K562 (cell line): ENCODE data around the gene MYMX. TPM values are rescaled to one million over a fixed set of nuclear protein-coding genes. Genes with fewer than 3 reads are reported as not detected.

Experiments
- ADNP ChIP-seq: fragments of 200-800 bp; sonication (Bioruptor generic); IDR thresholded peaks from 2 replicates; pipeline ENCODE4 v1.6.1; 2016; ENCODE audit warnings: missing genetic modification characterization, missing compliant biosample characterization
- CBX2 ChIP-seq: fragments of 200-600 bp; sonication (generic); IDR thresholded peaks from one replicate; pipeline ENCODE4 v1.6.1; 2012; ENCODE audit warnings: mild to moderate bottlenecking, low read length, inconsistent platforms; ENCODE audit not compliant: insufficient read depth, poor library complexity, severe bottlenecking
- CBX3 ChIP-seq, 2 experiments: IDR thresholded peaks; 1 replicate in 1 of 2; 2 replicates in 1 of 2; pipeline ENCODE4 v1.6.1; 2012; ENCODE audit warnings: inconsistent platforms in 2 of 2, low read length in 2 of 2, borderline replicate concordance in 1 of 2, control low read depth in 1 of 2
- CBX8 ChIP-seq: fragments of 200-600 bp; sonication (generic); IDR thresholded peaks from 2 replicates; pipeline ENCODE4 v1.6.1; 2012; ENCODE audit warnings: borderline replicate concordance, mixed run types, low read depth, mild to moderate bottlenecking, moderate library complexity, mixed read lengths, low read length, control low read depth, inconsistent platforms; ENCODE audit not compliant: poor library complexity, severe bottlenecking; ENCODE audit errors: extremely low read depth
- FOS ChIP-seq: IDR thresholded peaks from 3 replicates; pipeline ENCODE4 v1.6.1; 2011; ENCODE audit not compliant: insufficient read length; ENCODE audit errors: extremely low read depth
- GATAD2B ChIP-seq: fragments of 450-650 bp; IDR thresholded peaks from 2 replicates; pipeline ENCODE4 v1.6.1; 2017; ENCODE audit warnings: mild to moderate bottlenecking, borderline replicate concordance
- RAD21 ChIP-seq, 2 experiments: fragments of 250-450 bp in 1 of 2; fragments of 450-650 bp in 1 of 2; sonication (Bioruptor Pico) in 1 of 2; formaldehyde crosslinking in 1 of 2; IDR thresholded peaks in 1 of 2; conservative IDR thresholded peaks in 1 of 2; 2 replicates each; pipeline versions ENCODE4 v1.4.0 to v1.8.0; 2020 to 2022; ENCODE audit warnings: mild to moderate bottlenecking in 2 of 2, moderate library complexity in 1 of 2
- ZC3H8 ChIP-seq: fragments of 450-650 bp; IDR thresholded peaks from 2 replicates; pipeline ENCODE4 v1.6.1; 2017
- ZNF444 ChIP-seq: fragments of 250-450 bp; sonication (Bioruptor Pico); IDR thresholded peaks from 2 replicates; pipeline ENCODE4 v1.4.0; 2020; ENCODE audit warnings: mild to moderate bottlenecking, moderate library complexity
- ZNF449 ChIP-seq: fragments of 250-450 bp; sonication (Bioruptor Pico); IDR thresholded peaks from 2 replicates; pipeline ENCODE4 v1.8.0; 2022; ENCODE audit warnings: moderate library complexity, mild to moderate bottlenecking, inconsistent platforms
- ZNF668 ChIP-seq: fragments of 250-450 bp; sonication (Bioruptor Pico); IDR thresholded peaks from 2 replicates; pipeline ENCODE4 v1.8.0; 2022; ENCODE audit warnings: mild to moderate bottlenecking, inconsistent platforms
- ZNF76 ChIP-seq: fragments of 250-450 bp; sonication (Bioruptor Pico); IDR thresholded peaks from 2 replicates; pipeline ENCODE4 v1.4.0; 2020; ENCODE audit warnings: mild to moderate bottlenecking, moderate library complexity, borderline replicate concordance
- ZSCAN29 ChIP-seq: fragments of 450-650 bp; IDR thresholded peaks from 2 replicates; pipeline ENCODE4 v1.6.1; 2017
- polyA plus RNA-seq, 8 experiments: library from polyadenylated mRNA; depleted of rRNA in 4 of 8; stranded (reverse) in 5 of 8; unstranded in 3 of 8; fragments of >200 nt; fragmentation: Nextera tagmentation in 2 of 8; fragmentation: Illumina TruSeq in 1 of 8; extraction: Ambion mirVana in 2 of 8; extraction: Trizol in 1 of 8; gene quantifications; 2 replicates each; pipeline versions ENCODE4 v1.2.1 to v1.2.3, GENCODE V29; 2011 to 2014; ENCODE audit warnings: inconsistent platforms in 1 of 8, missing spikeins in 1 of 8
- total RNA-seq, 7 experiments: library from RNA; depleted of rRNA in 6 of 7; stranded (reverse); fragments of >200 nt in 6 of 7; fragmentation: Illumina TruSeq in 2 of 7; extraction: Trizol in 2 of 7; gene quantifications; 2 replicates each; pipeline versions ENCODE4 v1.2.1 to v1.2.3, GENCODE V29; 2011 to 2021; ENCODE audit warnings: low replicate concordance in 1 of 7
- TF ChIP-seq, protein P1 (sequence below): fragments of 250-450 bp; sonication (Bioruptor Pico); IDR thresholded peaks from 2 replicates; pipeline ENCODE4 v1.9.0; 2021; ENCODE audit warnings: mild to moderate bottlenecking, inconsistent platforms
- TF ChIP-seq, protein P2 (sequence below), 3 experiments: fragments of 200-800 bp in 1 of 3; sonication (Bioruptor generic) in 1 of 3; sonication (generic) in 1 of 3; formaldehyde crosslinking in 1 of 3; IDR thresholded peaks; 2 replicates each; pipeline versions ENCODE4 v1.6.1 to v1.8.0; 2016 to 2022; ENCODE audit warnings: mild to moderate bottlenecking in 2 of 3, missing compliant biosample characterization in 2 of 3, missing genetic modification characterization in 2 of 3, missing genetic modification reagents in 1 of 3
- TF ChIP-seq, protein P3 (sequence below): fragments of 250-450 bp; sonication (Bioruptor Pico); IDR thresholded peaks from 2 replicates; pipeline ENCODE4 v1.5.0; 2020; ENCODE audit warnings: mild to moderate bottlenecking, borderline replicate concordance
- TF ChIP-seq, protein P4 (sequence below): fragments of 250-450 bp; sonication (Bioruptor Pico); IDR thresholded peaks from 2 replicates; pipeline ENCODE4 v1.8.0; 2021; ENCODE audit warnings: mild to moderate bottlenecking, moderate library complexity

Gene MYMX
- total and polyA plus RNA-seq, 9 of the 15 experiments (the other 6 are each of a cell fraction or from before 2014, with no cell fraction given): 0.12 TPM; not detected in 8

DNA sequence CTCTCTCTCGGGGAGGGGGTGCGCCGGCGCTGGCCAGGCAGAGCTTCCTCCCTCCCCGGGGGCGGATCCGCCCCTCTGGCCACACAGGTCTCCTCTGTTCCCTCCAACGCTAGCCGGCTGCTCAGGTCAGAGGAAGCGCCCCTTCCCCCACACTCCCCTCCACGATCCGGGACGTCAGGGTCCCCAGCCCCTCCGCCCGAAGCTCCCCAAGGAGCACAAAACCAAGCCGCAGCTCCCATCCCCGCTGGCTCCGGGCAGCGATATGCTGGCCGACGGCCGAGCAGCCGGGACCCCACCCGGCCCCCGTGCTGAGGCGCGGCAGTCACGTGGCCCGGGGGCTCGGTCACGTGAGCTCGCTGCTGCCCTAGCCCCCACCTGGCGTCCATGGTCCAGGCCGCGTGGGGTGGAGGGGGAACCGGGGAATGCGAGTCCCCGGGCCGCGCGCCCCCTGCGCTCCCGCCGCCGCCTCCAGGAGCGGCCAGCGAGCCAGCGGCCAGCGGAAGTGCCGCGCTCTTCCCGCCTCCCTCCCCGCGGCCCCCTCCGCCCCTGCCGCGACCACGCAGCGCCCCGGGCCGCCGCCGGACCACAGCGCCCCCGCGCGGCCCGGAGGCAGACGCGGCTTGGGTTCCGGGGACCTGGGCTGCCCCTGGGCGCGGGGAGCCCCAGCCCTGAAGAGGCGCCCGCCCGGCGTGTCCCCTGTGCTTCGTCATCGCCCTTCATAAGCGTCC, 40.5 kb downstream of the MYMX start, which contains the start of gene SLC35B2 (continued):
- TF ChIP-seq ZNF449 (CRISPR knock-in tag) (no peak), ZC3H8 (no peak), ZNF76 (CRISPR knock-in tag) (no peak), CBX2 (no peak), CBX8 (no peak), CBX3 (IDR thresholded peaks at IDR 0.05; ENCODE audit: borderline replicate concordance in 1 of 2, low read length in 2 of 2) (peak in 1 of 2 experiments; percentile 39; a peak in 2 of 3 replicates), GATAD2B (peak; percentile 97), RAD21 (CRISPR knock-in tag; conservative IDR thresholded peaks at IDR 0.05 in 1 of 2, IDR thresholded peaks at IDR 0.05 in 1 of 2) (peak in 1 of 2 experiments; percentile 57; a peak in 3 of 4 replicates), FOS (peak; percentile 76), ADNP (tag) (no peak), ZNF668 (no peak), ZSCAN29 (no peak), ZNF444 (CRISPR knock-in tag) (no peak)
- TF ChIP-seq, protein P1, sequence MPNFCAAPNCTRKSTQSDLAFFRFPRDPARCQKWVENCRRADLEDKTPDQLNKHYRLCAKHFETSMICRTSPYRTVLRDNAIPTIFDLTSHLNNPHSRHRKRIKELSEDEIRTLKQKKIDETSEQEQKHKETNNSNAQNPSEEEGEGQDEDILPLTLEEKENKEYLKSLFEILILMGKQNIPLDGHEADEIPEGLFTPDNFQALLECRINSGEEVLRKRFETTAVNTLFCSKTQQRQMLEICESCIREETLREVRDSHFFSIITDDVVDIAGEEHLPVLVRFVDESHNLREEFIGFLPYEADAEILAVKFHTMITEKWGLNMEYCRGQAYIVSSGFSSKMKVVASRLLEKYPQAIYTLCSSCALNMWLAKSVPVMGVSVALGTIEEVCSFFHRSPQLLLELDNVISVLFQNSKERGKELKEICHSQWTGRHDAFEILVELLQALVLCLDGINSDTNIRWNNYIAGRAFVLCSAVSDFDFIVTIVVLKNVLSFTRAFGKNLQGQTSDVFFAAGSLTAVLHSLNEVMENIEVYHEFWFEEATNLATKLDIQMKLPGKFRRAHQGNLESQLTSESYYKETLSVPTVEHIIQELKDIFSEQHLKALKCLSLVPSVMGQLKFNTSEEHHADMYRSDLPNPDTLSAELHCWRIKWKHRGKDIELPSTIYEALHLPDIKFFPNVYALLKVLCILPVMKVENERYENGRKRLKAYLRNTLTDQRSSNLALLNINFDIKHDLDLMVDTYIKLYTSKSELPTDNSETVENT: peak; percentile 96
- TF ChIP-seq, protein P2, sequence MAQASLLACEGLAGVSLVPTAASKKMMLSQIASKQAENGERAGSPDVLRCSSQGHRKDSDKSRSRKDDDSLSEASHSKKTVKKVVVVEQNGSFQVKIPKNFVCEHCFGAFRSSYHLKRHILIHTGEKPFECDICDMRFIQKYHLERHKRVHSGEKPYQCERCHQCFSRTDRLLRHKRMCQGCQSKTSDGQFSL (CRISPR knock-in tag; IDR thresholded peaks at IDR 0.05): peak; percentile 88
- TF ChIP-seq, protein P2 (tag; IDR thresholded peaks at IDR 0.05): peak in 1 of 2 experiments; percentile 86; a peak in 1 of 4 replicates
- TF ChIP-seq, protein P3, sequence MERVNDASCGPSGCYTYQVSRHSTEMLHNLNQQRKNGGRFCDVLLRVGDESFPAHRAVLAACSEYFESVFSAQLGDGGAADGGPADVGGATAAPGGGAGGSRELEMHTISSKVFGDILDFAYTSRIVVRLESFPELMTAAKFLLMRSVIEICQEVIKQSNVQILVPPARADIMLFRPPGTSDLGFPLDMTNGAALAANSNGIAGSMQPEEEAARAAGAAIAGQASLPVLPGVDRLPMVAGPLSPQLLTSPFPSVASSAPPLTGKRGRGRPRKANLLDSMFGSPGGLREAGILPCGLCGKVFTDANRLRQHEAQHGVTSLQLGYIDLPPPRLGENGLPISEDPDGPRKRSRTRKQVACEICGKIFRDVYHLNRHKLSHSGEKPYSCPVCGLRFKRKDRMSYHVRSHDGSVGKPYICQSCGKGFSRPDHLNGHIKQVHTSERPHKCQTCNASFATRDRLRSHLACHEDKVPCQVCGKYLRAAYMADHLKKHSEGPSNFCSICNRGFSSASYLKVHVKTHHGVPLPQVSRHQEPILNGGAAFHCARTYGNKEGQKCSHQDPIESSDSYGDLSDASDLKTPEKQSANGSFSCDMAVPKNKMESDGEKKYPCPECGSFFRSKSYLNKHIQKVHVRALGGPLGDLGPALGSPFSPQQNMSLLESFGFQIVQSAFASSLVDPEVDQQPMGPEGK (CRISPR knock-in tag): no peak
- TF ChIP-seq, protein P4, sequence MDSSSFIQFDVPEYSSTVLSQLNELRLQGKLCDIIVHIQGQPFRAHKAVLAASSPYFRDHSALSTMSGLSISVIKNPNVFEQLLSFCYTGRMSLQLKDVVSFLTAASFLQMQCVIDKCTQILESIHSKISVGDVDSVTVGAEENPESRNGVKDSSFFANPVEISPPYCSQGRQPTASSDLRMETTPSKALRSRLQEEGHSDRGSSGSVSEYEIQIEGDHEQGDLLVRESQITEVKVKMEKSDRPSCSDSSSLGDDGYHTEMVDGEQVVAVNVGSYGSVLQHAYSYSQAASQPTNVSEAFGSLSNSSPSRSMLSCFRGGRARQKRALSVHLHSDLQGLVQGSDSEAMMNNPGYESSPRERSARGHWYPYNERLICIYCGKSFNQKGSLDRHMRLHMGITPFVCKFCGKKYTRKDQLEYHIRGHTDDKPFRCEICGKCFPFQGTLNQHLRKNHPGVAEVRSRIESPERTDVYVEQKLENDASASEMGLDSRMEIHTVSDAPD (CRISPR knock-in tag): no peak
